ENCODE data around the gene ZNF883.

DNA sequence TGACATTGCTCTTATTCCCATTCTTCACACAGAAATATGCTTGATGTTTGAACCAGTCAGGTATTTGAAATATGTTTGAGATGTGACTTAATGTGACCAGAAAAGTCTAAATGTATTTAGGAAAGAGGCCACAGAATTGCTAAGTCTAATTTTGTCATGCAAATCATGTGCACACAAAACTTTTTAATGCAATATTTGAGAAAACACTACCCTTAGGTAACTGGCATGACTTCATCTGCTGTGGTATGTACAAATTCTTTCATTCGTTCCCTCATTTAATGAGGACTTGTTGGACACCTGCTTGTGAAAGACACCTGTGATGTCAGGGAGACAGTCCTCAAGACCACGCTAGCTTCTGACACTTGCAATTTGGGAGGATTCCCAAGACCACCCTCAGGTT is 100.3 kb downstream of the ZNF883 start:
- TF ChIP-seq, protein P1, sequence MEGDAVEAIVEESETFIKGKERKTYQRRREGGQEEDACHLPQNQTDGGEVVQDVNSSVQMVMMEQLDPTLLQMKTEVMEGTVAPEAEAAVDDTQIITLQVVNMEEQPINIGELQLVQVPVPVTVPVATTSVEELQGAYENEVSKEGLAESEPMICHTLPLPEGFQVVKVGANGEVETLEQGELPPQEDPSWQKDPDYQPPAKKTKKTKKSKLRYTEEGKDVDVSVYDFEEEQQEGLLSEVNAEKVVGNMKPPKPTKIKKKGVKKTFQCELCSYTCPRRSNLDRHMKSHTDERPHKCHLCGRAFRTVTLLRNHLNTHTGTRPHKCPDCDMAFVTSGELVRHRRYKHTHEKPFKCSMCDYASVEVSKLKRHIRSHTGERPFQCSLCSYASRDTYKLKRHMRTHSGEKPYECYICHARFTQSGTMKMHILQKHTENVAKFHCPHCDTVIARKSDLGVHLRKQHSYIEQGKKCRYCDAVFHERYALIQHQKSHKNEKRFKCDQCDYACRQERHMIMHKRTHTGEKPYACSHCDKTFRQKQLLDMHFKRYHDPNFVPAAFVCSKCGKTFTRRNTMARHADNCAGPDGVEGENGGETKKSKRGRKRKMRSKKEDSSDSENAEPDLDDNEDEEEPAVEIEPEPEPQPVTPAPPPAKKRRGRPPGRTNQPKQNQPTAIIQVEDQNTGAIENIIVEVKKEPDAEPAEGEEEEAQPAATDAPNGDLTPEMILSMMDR (IDR thresholded peaks at IDR 0.05; ENCODE audit: low read length): no peak
- TF ChIP-seq EZH2 (IDR thresholded peaks at IDR 0.05; ENCODE audit: borderline replicate concordance, low read length): no peak

All from OCI-LY1 (cell line).